Osteocyte (in vitro differentiated cells): Measurements from ENCODE around the gene VSTM2L. TPM values are rescaled to one million over a fixed set of nuclear protein-coding genes. Genes with fewer than 3 reads are reported as not detected.

Experiments
- DNase-seq: peaks from one replicate; pipeline ENCODE4 v3.0.0; 2021; ENCODE audit warnings: mixed read lengths; ENCODE audit not compliant: unreplicated experiment; ENCODE audit errors: extremely low spot score
- H3K27ac Mint-ChIP-seq: one replicate; pipeline ENCODE4 v1.8.0; 2021; ENCODE audit warnings: mild to moderate bottlenecking, mixed read lengths; ENCODE audit not compliant: unreplicated experiment
- H3K27me3 Mint-ChIP-seq: one replicate; pipeline ENCODE4 v1.8.0; 2021; ENCODE audit warnings: mixed read lengths; ENCODE audit not compliant: unreplicated experiment
- H3K36me3 Mint-ChIP-seq: one replicate; pipeline ENCODE4 v1.8.0; 2021; ENCODE audit warnings: mixed read lengths; ENCODE audit not compliant: unreplicated experiment
- H3K4me1 Mint-ChIP-seq: one replicate; pipeline ENCODE4 v1.8.0; 2021; ENCODE audit warnings: mixed read lengths; ENCODE audit not compliant: unreplicated experiment
- H3K4me3 Mint-ChIP-seq: one replicate; pipeline ENCODE4 v1.8.0; 2021; ENCODE audit warnings: mild to moderate bottlenecking, moderate library complexity, mixed read lengths; ENCODE audit not compliant: unreplicated experiment
- H3K9me3 Mint-ChIP-seq: one replicate; pipeline ENCODE4 v1.8.0; 2021; ENCODE audit warnings: mixed read lengths; ENCODE audit not compliant: unreplicated experiment
- CTCF ChIP-seq: fragments of 200-600 bp; sonication (generic); IDR thresholded peaks from 2 replicates; pipeline ENCODE4 v1.5.0; 2021; ENCODE audit warnings: antibody characterized with exemption, mild to moderate bottlenecking, moderate library complexity
- total RNA-seq: library from RNA; stranded (reverse); gene quantifications from 2 replicates; pipeline ENCODE4 v1.2.1, GENCODE V29; 2021

The VSTM2L gene
- total RNA-seq, 1 donor from 2014 or later, result 14.7 TPM

- no peak for TF ChIP-seq CTCF
- Mint-ChIP-seq H3K4me1 (peaks cover 69% of the 10 kb centered on the region), H3K27me3 (no peaks in the 10 kb centered on the region), H3K36me3 (no peaks in the 10 kb centered on the region), H3K4me3 (no peak overlapping the region), H3K27ac (no peak overlapping the region), H3K9me3 (no peaks in the 10 kb centered on the region)
- DNase-seq, result no peak
Measured at GRCh38 chr20:37912874-37913273, 9.9 kb downstream of the VSTM2L start.

- Mint-ChIP-seq H3K4me3 (no peak overlapping the region), H3K9me3 (no peaks in the 10 kb centered on the region), H3K27me3 (peaks cover 2% of the 10 kb centered on the region), H3K36me3 (no peaks in the 10 kb centered on the region), H3K27ac (no peak overlapping the region), H3K4me1 (peaks cover 65% of the 10 kb centered on the region)
- no peak for DNase-seq
- no peak for TF ChIP-seq CTCF
Measured at GRCh38 chr20:37913567-37914366, 10.8 kb downstream of the VSTM2L start.

GRCh38 chr20:37914367-37914671, 11.4 kb downstream of the VSTM2L start:
- no peak for DNase-seq
- Mint-ChIP-seq H3K36me3 (no peaks in the 10 kb centered on the region), H3K27ac (peak overlapping the region; percentile 68), H3K9me3 (no peaks in the 10 kb centered on the region), H3K4me3 (no peak overlapping the region), H3K27me3 (peaks cover 2% of the 10 kb centered on the region), H3K4me1 (peaks cover 67% of the 10 kb centered on the region)
- TF ChIP-seq CTCF, result no peak

GRCh38 chr20:37914672-37915433, 11.9 kb downstream of the VSTM2L start:
- H3K4me1 Mint-ChIP-seq, result peaks cover 72% of the 10 kb centered on the region

More at GRCh38 chr20:37914672-37915433, 11.9 kb downstream of the VSTM2L start:
- Mint-ChIP-seq H3K27me3 (peaks cover 2% of the 10 kb centered on the region), H3K9me3 (no peaks in the 10 kb centered on the region), H3K27ac (peak overlapping the region; percentile 68), H3K4me3 (peak overlapping the region; percentile 42), H3K36me3 (no peaks in the 10 kb centered on the region)
- TF ChIP-seq CTCF, result no peak
- DNase-seq, result no peak
